HL-60 (cell line): Measurements from ENCODE around the gene DUSP1.
"Not testable (repeated sequence)": the region's sequence is repeated elsewhere in the genome, so short reads cannot be mapped to it uniquely, and the experiment has no call there.

ENCODE experiments used
- DNase-seq, 2 experiments: peaks; one replicate each; pipeline ENCODE4 v3.0.0-alpha.2; 2010 to 2020; ENCODE audit warnings: low read depth in 1 of 2, low spot score in 1 of 2
- H3K27ac ChIP-seq: fragments of 250-450 bp; sonication (Bioruptor Pico); replicated peaks from 2 replicates; pipeline ENCODE4 v1.5.1; 2020; ENCODE audit warnings: mild to moderate bottlenecking, moderate library complexity
- H3K27me3 ChIP-seq: fragments of 250-450 bp; sonication (Bioruptor Pico); 2 replicates; pipeline ENCODE4 v1.5.1; 2021; ENCODE audit warnings: mild to moderate bottlenecking, moderate library complexity; ENCODE audit not compliant: insufficient read depth, poor library complexity, severe bottlenecking
- H3K4me3 ChIP-seq: replicated peaks from 2 replicates; pipeline ENCODE4 v1.5.1; 2011; ENCODE audit warnings: mild to moderate bottlenecking, control low read depth, low read length; ENCODE audit not compliant: insufficient read depth
- GABPA ChIP-seq: IDR thresholded peaks from 2 replicates; pipeline ENCODE4 v1.6.1; 2012; ENCODE audit warnings: low read depth
- POLR2AphosphoS5 ChIP-seq: IDR thresholded peaks from 2 replicates; pipeline ENCODE4 v1.6.1; 2012; ENCODE audit warnings: low read depth
- SPI1 ChIP-seq: IDR thresholded peaks from 2 replicates; pipeline ENCODE4 v1.6.1; 2012; ENCODE audit warnings: low read depth, mild to moderate bottlenecking, borderline replicate concordance
- TF ChIP-seq, protein P1 (sequence below): IDR thresholded peaks from one replicate; pipeline ENCODE4 v1.5.1; 2011; ENCODE audit warnings: low read length, control low read depth, inconsistent platforms; ENCODE audit not compliant: insufficient read depth
- TF ChIP-seq, protein P2 (sequence below): IDR thresholded peaks from 2 replicates; pipeline ENCODE4 v1.6.1; 2012; ENCODE audit warnings: low read depth; ENCODE audit not compliant: insufficient replicate concordance

DUSP1 gene

DNA sequence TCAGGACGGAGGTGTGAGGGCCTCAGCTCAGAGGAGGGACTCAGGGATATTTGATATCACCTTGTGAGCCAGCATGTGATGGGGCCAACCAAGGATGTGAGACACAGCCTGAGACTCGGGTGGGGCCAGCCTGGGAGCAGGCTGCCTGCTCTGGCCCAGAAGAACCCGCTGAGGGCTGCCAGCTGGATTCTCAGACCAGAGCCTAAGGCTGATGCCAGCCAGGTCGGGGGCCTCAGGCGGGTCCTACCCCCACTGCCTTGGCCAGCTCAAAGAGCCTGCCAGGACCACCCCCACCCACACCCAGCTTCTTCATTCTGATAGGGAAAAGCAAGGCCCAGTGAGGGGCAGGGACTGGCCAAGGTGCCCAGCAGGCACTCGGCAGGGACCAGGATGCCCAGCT lies 20.3 kb upstream of the DUSP1 start:
- Histone ChIP-seq H3K27ac (no peak overlapping the region), H3K4me3 (no peak overlapping the region), H3K27me3 (no peaks in the 10 kb centered on the region)
- TF ChIP-seq GABPA (no peak), SPI1 (no peak)
- TF ChIP-seq, protein P1, sequence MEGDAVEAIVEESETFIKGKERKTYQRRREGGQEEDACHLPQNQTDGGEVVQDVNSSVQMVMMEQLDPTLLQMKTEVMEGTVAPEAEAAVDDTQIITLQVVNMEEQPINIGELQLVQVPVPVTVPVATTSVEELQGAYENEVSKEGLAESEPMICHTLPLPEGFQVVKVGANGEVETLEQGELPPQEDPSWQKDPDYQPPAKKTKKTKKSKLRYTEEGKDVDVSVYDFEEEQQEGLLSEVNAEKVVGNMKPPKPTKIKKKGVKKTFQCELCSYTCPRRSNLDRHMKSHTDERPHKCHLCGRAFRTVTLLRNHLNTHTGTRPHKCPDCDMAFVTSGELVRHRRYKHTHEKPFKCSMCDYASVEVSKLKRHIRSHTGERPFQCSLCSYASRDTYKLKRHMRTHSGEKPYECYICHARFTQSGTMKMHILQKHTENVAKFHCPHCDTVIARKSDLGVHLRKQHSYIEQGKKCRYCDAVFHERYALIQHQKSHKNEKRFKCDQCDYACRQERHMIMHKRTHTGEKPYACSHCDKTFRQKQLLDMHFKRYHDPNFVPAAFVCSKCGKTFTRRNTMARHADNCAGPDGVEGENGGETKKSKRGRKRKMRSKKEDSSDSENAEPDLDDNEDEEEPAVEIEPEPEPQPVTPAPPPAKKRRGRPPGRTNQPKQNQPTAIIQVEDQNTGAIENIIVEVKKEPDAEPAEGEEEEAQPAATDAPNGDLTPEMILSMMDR, result no peak
- no peak for DNase-seq

DNA sequence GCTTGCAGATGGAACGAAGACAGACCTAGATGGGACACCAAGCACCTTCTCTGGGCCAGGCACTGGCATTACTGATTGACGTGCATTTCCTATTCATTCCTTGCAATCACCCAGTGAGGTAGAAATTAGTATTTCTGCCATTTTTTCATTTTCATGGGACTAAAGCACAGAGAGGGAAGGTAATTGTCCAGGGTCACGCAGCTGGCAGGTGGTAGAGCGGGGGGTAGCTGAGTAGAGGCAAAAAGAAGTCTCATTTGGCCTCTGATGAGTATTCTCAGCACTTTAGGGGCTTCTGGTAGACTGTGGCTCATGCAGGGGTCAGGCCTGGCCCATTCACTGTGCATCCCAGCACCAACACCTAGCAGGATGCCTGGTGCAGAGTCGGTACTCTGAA lies 19.5 kb upstream of the DUSP1 start:
- no peak overlapping the region for H3K27ac ChIP-seq
- H3K27me3 ChIP-seq, result no peaks in the 10 kb centered on the region

DNA sequence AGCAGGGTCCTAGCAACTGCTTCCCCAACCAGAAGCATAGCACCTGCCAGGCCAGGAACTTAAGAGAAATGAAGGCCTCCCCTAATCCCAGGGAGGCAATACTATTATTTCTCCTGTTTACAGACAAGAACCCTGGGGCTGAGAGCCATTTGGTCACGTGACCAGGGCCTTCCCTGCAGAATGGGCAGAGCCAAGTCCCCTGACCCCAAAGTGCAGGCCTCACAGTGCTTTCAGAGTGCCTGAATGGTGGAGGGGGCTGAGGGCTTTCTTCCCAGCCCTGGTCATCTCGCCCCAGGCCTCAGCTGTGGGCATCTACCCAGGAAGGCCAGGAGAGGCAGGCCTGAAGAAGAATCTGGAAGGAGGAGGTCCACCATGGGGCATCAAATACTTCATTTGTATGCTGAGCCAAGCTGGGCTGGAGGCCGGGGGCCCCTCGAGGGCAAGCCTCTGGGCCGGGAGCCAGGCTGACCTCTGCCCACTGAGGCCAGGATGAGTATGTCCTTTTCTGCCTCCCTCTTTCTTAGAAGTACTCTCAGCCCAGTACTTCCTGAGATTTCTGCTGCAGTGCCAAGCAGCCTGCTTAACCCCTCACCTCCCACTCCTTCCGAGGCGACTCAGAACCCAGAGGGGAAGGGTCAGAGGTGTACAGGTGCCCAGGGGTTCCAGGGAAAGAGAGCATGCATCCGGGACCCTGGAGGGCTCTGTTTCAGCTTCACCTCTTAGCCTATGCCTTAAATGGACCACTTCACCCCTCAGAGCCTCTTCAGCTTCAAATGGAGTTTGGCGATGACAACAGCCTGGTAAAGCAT lies 18.9 kb upstream of the DUSP1 start:
- H3K27me3 ChIP-seq, result no peaks in the 10 kb centered on the region
- H3K27ac ChIP-seq, result no peak overlapping the region
- H3K4me3 ChIP-seq, result no peak overlapping the region
- no peak for TF ChIP-seq SPI1
- DNase-seq, result no peak

More for the DNA sequence above, 19.5 kb upstream of the DUSP1 start:
- H3K4me3 ChIP-seq, result no peak overlapping the region
- no peak for DNase-seq
- TF ChIP-seq SPI1 (no peak), GABPA (no peak)
- TF ChIP-seq, protein P1, result no peak
- TF ChIP-seq, protein P2, sequence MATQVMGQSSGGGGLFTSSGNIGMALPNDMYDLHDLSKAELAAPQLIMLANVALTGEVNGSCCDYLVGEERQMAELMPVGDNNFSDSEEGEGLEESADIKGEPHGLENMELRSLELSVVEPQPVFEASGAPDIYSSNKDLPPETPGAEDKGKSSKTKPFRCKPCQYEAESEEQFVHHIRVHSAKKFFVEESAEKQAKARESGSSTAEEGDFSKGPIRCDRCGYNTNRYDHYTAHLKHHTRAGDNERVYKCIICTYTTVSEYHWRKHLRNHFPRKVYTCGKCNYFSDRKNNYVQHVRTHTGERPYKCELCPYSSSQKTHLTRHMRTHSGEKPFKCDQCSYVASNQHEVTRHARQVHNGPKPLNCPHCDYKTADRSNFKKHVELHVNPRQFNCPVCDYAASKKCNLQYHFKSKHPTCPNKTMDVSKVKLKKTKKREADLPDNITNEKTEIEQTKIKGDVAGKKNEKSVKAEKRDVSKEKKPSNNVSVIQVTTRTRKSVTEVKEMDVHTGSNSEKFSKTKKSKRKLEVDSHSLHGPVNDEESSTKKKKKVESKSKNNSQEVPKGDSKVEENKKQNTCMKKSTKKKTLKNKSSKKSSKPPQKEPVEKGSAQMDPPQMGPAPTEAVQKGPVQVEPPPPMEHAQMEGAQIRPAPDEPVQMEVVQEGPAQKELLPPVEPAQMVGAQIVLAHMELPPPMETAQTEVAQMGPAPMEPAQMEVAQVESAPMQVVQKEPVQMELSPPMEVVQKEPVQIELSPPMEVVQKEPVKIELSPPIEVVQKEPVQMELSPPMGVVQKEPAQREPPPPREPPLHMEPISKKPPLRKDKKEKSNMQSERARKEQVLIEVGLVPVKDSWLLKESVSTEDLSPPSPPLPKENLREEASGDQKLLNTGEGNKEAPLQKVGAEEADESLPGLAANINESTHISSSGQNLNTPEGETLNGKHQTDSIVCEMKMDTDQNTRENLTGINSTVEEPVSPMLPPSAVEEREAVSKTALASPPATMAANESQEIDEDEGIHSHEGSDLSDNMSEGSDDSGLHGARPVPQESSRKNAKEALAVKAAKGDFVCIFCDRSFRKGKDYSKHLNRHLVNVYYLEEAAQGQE, result no peak

DNA sequence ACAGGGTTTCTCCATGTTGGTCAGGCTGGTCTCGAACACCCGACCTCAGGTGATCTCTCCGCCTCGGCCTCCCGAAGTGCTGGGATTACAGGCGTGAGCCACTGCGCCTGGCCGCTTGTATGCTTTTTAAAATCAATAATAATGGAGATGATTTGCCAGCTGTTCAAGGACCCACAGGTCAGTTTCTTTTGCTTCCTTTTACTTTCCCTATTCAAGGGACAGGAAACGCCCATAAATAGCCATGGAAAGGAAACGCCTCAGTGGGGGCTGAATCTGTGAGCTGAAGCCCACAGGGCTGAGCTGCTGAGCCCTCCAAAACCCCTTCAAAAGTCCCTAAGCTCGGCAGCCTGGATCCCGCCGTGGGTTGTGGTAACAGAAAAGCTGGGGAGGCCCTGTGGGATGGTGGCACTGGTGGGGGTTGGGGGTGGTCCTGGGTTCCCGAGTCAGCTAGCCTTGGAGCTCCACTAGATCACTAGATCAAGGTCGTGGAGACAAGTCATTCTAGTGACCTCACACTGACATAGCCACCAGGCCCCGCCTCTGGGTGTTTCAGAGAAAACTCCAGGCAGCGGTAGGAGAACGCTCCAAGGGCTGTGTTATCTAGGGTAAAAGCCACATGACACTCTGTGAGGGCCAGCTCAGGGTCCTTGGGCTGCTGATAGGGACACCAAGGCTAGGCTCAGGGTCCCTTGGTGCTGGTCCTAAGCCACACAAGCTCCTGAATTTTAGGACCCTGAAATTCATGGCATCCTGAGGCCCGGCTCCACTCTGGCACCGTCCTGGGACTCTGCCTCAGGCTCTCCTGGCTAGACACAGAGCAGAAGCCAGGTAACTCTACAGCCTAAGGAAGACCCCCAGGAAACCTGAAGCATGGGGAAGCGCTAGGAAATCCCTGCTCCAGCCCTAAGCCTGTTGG lies 18.0 kb upstream of the DUSP1 start:
- H3K27me3 ChIP-seq, result no peaks in the 10 kb centered on the region
- no peak overlapping the region for H3K27ac ChIP-seq
- no peak for DNase-seq
- H3K4me3 ChIP-seq, result no peak overlapping the region
- TF ChIP-seq GABPA (no peak), SPI1 (no peak), POLR2AphosphoS5 (no peak)
- TF ChIP-seq, protein P2, result no peak
- TF ChIP-seq, protein P1, result no peak

DNA sequence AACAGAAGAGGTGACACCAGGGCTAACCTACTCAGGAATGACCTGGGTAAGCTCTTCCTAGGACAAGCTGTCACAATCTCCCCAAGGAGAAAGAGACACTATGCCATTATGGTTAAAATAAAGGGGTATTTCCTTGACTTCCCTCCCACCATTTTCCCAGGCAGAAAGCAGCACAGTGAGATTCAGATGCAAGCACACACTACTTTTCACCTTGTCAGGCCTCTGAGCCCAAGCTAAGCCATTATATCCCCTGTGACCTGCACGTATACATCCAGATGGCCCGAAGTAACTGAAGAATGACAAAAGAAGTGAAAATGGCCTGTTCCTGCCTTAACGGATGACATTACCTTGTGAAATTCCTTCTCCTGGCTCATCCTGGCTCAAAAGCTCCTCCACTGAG lies 16.5 kb upstream of the DUSP1 start:
- DNase-seq, H3K4me3 ChIP-seq, H3K27ac ChIP-seq, H3K27me3 ChIP-seq: not testable (repeated sequence)
